ENCODE results near the gene TMEM120A. TPM values are rescaled to one million over a fixed set of nuclear protein-coding genes. Genes with fewer than 3 reads are reported as not detected.
A peak's percentile ranks its signal among the peaks of the same experiment; 100 is the strongest.

The TMEM120A gene
- total RNA-seq, 3 donors from 2014 or later = 75.6 to 138 (median 88.4) TPM

GRCh38 chr7:75950111-75950681 is 44.2 kb downstream of the TMEM120A start:
- H3K36me3 ChIP-seq (ENCODE audit: low read depth) = no peaks in the 10 kb centered on the region
- H3K4me3 ChIP-seq = no peak overlapping the region
- H3K9me3 ChIP-seq = no peaks in the 10 kb centered on the region
- DNase-seq (no peak), ATAC-seq (no peak)
- TF ChIP-seq CTCF (IDR thresholded peaks at IDR 0.05) = no peak
- intact Hi-C loops (cut with DNase I, micrococcal nuclease) = no loop called here
- no peaks in the 10 kb centered on the region for H3K4me1 ChIP-seq (ENCODE audit: low read depth)

GRCh38 chr7:75948179-75948578 is 46.2 kb downstream of the TMEM120A start:
- no peak for TF ChIP-seq CTCF (IDR thresholded peaks at IDR 0.05)

DNA sequence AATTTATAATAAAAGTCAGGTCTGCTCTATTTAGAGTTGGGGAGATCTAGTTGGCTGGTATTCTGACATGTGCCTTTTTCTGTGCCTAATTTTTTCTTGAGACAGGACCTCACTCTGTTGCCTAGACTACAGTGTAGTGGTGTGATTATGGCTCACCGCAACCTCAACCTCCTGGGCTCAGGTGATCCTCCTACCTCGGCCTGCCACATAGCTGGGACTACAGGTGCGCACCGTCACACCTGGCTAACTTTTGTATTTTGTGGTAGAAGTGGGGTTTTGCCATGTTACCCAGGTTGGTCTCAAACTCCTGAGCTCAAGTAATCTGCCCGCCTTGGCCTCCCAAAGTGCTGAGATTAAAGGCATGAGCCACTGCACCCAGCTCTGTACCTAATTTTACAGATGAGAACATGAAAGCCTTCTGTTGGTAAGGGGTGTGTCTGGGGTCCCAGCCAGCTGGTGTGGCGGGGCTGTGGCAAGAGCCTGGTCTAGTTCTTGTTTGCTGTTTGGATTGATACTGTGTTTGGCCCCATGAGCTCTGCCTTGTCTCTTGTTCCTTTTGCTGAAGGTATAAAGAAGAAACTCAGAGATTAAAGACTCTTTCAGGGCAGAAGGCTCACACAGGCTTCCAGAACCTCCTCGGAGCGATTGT is 48.1 kb downstream of the TMEM120A start:
- H3K9me3 ChIP-seq = no peaks in the 10 kb centered on the region
- ATAC-seq (no peak), DNase-seq (no peak)
- TF ChIP-seq CTCF (IDR thresholded peaks at IDR 0.05) = no peak
- intact Hi-C loops (cut with DNase I, micrococcal nuclease) = no loop called here
- H3K36me3 ChIP-seq (ENCODE audit: low read depth) = no peaks in the 10 kb centered on the region
- H3K4me1 ChIP-seq (ENCODE audit: low read depth) = no peaks in the 10 kb centered on the region
- H3K4me3 ChIP-seq = no peak overlapping the region

More at GRCh38 chr7:75948179-75948578, 46.2 kb downstream of the TMEM120A start:
- Histone ChIP-seq H3K4me3 (no peak overlapping the region), H3K36me3 (ENCODE audit: low read depth) (no peaks in the 10 kb centered on the region), H3K4me1 (ENCODE audit: low read depth) (no peaks in the 10 kb centered on the region), H3K9me3 (no peaks in the 10 kb centered on the region)
- intact Hi-C loops (cut with DNase I, micrococcal nuclease) = no loop called here
- DNase-seq (no peak), ATAC-seq (no peak)

GRCh38 chr7:75945297-75946168 is 48.9 kb downstream of the TMEM120A start:
- Histone ChIP-seq H3K4me3 (no peak overlapping the region), H3K9me3 (no peaks in the 10 kb centered on the region), H3K4me1 (ENCODE audit: low read depth) (no peaks in the 10 kb centered on the region), H3K36me3 (ENCODE audit: low read depth) (no peaks in the 10 kb centered on the region)
- DNase-seq (peak in 1 of 3 donors; percentile 36), ATAC-seq (peak; percentile 78)
- TF ChIP-seq CTCF (IDR thresholded peaks at IDR 0.05) = no peak
- intact Hi-C loops (cut with DNase I, micrococcal nuclease) = no loop called here

DNA sequence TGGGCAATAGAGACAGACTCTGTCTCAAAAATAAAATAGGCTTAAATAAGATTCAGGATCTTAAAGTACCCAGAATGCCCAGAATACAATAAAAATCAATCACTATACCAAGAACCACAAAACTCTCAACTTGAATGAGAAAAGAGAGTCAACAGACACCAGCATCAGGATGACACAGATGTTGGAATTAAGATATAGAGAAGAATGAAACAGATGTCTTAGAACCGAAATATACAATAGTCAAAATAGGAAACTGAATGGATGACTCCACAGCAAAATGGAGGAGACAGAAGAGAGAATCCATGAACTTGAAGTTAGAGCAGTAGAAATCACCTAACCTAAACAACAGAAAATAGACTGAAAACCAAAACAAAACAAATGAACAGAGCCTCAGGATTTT is 49.9 kb downstream of the TMEM120A start:
- no peak for TF ChIP-seq CTCF (IDR thresholded peaks at IDR 0.05)
- Histone ChIP-seq H3K4me3 (no peak overlapping the region), H3K4me1 (ENCODE audit: low read depth) (no peaks in the 10 kb centered on the region), H3K36me3 (ENCODE audit: low read depth) (no peaks in the 10 kb centered on the region), H3K9me3 (no peaks in the 10 kb centered on the region)
- intact Hi-C loops (cut with DNase I, micrococcal nuclease) = no loop called here
- DNase-seq (no peak), ATAC-seq (no peak)

Measured in mucosa of descending colon (tissue), 3 donors.